HG03097 (cell line): ENCODE data around the gene EIPR1.

Source experiments
- ATAC-seq: cut with Tn5 transposase; IDR thresholded peaks from one replicate; pipeline ENCODE4 v1.9.1; 2021; ENCODE audit not compliant: unreplicated experiment, low FRiP score

EIPR1 gene

GRCh38 chr2:3377612-3378432, at the start of gene EIPR1:
EIPR1 (minus strand) TSS chr2:3377818; CDS start chr2:3377689, 129 bp downstream.
- peak; percentile 80 for ATAC-seq

- no peak for ATAC-seq
Measured at GRCh38 chr2:3427272-3427671, 49.7 kb upstream of the EIPR1 start.

DNA sequence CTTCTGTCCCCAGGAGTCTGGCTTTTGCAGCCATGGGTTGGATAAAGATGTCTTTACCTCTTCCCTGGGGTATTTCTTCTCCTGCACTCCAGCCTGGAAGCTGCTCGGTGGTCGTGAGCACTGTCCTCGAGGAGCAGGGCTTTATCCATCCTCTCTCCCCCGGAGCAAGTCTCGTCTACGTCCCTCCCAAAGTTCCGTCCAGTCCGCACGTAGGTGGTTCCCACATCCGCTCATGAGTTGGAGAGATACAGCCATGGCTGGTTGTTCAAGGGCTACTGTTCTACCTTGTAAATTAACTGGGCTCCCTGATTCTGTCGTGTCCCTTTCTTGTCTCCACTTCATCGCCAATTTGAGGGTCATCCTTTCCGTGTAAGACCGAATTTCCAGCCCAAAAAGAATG, 49.0 kb upstream of the EIPR1 start:
- no peak for ATAC-seq

DNA sequence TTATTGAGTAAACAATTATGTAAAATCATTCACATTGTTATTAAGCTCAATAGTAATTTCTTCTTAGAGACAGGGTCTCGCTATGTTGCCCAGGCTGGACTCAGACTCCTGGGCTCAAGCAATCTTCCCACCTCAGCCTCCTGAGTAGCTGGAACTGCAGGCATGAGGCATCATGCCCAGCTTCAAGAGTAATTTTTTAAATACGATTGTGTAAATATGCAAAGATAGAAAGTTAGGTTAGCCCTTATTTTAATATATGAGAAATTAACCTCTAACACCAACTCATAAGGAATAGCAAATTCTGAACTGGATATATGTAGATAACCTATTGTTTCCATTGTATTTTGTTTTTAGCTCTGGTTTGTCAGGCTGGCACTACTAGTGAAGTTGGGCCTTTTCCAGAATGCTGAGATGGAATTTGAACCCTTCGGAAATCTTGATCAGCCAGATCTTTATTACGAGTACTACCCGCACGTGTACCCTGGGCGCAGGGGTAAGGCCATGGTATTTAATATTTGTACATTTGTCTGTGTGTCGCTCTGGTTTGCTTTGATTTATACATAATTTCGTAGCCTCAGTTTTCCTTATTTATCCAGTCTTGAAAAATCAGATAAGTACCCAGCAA, 46.7 kb upstream of the EIPR1 start:
- ATAC-seq, result no peak

GRCh38 chr2:3423492-3424170, 46.0 kb upstream of the EIPR1 start:
- no peak for ATAC-seq

DNA sequence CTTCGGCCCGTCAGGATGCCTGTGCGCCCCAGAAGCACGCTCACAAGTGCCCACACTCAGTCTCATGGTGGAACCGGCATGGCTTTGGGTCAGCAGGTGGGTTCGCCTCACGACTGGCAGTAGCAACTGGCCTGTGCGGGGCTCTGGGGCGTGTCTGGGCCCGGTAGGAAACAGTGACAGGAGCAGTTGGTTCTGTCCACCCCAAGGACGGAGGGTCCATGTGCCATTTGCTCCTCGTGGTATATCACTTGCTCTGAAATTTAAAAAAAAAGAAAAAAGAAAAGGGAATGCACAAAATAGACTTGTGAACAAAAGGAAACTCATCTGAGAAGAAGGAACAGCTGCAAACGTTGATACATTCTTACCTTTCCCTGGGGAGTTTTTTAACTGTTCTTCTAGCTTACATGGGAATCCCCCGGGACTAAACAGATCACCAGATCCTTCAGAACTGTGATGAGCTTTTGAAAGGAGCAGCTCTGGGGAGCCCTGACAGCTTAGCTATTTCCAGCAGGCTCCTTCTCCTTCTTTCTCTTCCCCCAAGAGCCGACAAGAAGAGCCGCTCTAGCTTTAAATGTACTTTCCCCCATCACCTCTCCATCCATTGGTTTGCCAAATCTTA, 44.7 kb upstream of the EIPR1 start:
- no peak for ATAC-seq

DNA sequence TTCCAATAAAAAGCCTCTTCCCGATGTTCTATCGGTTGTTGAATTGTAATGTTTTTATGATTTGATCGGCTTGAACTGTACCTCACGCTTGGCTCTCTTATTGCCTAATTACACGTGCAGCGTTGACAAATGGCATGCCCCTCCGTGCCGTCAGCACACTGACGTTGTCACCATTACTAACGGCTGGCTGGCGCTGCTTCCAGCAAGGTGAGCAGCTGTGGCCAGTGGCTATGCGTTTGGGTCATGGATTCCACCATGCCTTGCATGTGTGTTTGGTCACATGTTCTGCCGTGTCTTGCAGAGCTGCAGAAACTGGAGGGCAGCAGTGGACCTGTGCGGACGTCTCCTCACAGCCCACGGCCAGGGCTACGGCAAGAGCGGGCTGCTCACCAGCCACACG, 44.0 kb upstream of the EIPR1 start:
- no peak for ATAC-seq

GRCh38 chr2:3420769-3421397, 43.3 kb upstream of the EIPR1 start:
- ATAC-seq, result no peak

DNA sequence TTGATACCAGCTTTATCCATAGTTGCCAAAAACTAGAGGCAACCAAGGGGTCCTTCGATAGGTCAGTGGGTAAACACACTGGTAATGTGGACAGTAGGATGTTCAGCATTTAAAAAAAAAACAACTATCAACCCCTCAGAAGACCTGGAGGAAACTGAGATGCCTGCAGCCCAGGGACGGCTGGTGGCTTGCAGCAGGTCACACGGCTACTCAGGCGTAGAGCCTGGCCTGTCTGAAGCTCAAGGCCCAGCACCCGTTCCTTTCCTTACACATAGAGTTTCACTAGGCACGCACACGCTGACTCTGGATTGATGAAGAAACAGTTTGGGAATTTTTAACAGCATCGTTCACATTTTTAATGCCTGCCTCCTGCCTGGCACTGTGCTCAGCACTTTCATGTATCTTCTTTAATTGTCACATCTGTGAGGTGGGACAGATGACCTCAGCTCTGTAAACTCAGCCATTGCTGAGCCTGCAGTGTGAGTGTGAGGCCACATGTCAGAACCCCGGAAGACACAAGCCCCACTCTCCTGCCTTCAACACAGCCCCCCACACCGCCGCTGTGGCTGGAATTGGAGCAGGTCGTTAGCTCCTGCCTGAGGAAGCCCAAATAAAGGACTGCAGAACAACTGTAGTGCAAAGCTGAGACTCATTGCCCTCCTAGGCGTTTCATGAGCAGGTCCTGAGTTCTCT, 42.6 kb upstream of the EIPR1 start:
- no peak for ATAC-seq

- no peak for ATAC-seq
Measured at GRCh38 chr2:3418766-3419404, 41.3 kb upstream of the EIPR1 start.

DNA sequence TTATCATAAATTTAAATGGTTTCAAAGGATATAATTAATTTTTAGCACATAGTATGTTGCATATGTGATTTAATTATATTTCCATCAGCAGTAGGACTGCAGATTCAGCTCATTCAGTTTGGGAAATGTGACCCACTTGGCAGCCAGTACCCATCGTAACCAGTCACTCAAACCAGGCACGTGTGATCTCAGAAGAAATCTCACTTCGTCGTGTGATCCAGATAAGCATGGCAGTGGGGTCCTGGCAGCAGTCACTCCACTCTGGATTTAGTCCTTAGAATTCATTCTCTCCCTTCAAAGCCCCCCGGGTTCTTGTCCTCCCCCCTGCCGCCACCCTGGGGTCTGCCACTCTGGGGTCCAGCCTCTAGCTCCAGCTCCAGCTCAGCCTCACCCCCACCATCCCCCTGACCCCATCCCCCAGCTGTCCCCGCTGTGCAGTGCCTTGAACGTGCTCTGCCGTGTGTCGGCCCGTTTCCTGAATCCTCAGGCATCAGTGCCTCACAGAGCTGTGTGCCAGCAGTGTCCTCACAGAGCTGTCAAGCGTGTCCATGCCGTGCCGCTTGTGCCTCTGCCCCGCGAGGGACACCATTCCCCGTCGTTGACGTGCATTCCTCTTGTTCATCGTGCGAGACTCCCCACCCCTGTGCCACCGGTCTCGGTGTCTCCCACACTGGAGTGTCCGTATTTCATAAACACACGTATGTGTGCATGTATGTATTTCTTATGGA, 36.7 kb upstream of the EIPR1 start:
- no peak for ATAC-seq

DNA sequence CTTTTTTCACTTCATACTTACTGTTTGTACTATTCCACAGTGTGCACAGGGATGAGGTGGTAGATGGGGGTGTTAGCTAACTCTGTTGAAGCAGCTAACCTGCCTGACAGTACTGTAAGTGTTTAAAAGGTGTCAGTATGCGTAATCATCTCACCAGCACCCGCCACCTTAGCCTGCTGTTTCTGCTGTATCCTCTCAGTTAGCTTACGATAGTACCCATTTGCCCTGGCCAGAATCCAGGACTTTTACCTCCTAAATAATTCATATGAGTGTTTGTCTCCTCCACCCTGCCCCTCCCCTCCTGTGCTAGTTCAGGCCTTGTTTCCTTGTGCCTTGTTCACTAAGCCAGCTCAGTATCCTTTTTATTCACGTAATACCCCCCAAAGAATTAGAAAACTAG, 36.1 kb upstream of the EIPR1 start:
- ATAC-seq, result no peak

- no peak for ATAC-seq
Measured at GRCh38 chr2:3411103-3411502, 33.5 kb upstream of the EIPR1 start.

- ATAC-seq, result no peak
Measured at GRCh38 chr2:3409627-3410170, 32.1 kb upstream of the EIPR1 start.

- ATAC-seq, result no peak
Measured at GRCh38 chr2:3408781-3409180, 31.2 kb upstream of the EIPR1 start.

DNA sequence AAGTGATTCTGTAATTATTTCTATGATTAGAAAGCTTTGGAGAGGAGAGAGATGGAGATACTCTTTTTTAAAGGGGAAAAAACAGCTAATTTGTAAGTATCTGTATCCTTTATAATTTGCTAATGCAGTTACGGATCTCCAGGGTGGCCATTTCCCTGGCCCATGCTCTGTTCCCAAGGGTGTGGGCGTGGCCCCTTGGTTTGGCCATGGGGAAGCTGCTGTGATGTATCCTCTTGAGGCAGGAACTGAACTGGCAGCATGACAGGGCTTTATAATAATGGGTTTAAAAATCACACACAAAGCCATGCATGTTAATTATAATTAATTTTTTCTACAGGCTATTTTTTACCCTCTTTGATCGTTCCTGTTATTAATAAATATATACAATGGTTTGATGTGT, 28.9 kb upstream of the EIPR1 start:
- ATAC-seq, result no peak

GRCh38 chr2:3405876-3406275, 28.3 kb upstream of the EIPR1 start:
- no peak for ATAC-seq

GRCh38 chr2:3405307-3405706, 27.7 kb upstream of the EIPR1 start:
- ATAC-seq, result no peak
